Measurements from ENCODE around the gene TCN2. TPM values are rescaled to one million over a fixed set of nuclear protein-coding genes. Genes with fewer than 3 reads are reported as not detected.

The TCN2 gene
- total and polyA plus RNA-seq, 12 donors: 8.9 to 46.8 (median 14.8) TPM

GRCh38 chr22:30607300-30607930 is 441 bp downstream of the TCN2 start:
- DNase-seq (no peak), ATAC-seq (peak in 2 of 8 donors; percentile 3 to 5)
- intact Hi-C loops (cut with DNase I): loop anchor here in 1 of 10 donors (2.0 kb wide), 1 partner anchor 27 kb away; the partner anchor contains the start of gene SLC35E4
- Histone ChIP-seq H3K4me1 (peaks cover 6 to 58% (median 42%) of the 10 kb centered on the region in 9 donors), H3K9me3 (no peaks in the 10 kb centered on the region), H3K27ac (peak overlapping the region; percentile 65 to 92 (median 84)), H3K36me3 (peaks cover 0 to 29% (median 0%) of the 10 kb centered on the region in 9 donors), H3K4me3 (peak overlapping the region; percentile 29 to 88 (median 66)), H3K27me3 (no peaks in the 10 kb centered on the region)
- no peak for TF ChIP-seq CTCF (IDR thresholded peaks at IDR 0.05)
- 76% methylated on average over 7 of the region's 7 CpGs for WGBS, 2 donors

- DNase-seq (no peak), ATAC-seq (no peak)
- Histone ChIP-seq H3K27me3 (no peaks in the 10 kb centered on the region), H3K4me3 (peak overlapping the region in 9 of 10 donors; percentile 52 to 88 (median 68)), H3K27ac (peak overlapping the region; percentile 43 to 92 (median 82)), H3K9me3 (no peaks in the 10 kb centered on the region), H3K36me3 (peaks cover 0 to 34% (median 0%) of the 10 kb centered on the region in 9 donors), H3K4me1 (peaks cover 6 to 58% (median 42%) of the 10 kb centered on the region in 9 donors)
- intact Hi-C loops (cut with DNase I): loop anchor here in 1 of 10 donors (2.0 kb wide), 1 partner anchor 27 kb away; the partner anchor contains the start of gene SLC35E4
- 71 to 76% methylated on average over 7 of the region's 7 CpGs for WGBS, 2 donors
- TF ChIP-seq CTCF (IDR thresholded peaks at IDR 0.05): no peak
These were observed 965 bp downstream of the TCN2 start for GRCh38 chr22:30607939-30608338.

GRCh38 chr22:30609260-30610185 is 2.5 kb downstream of the TCN2 start:
- H3K27me3 ChIP-seq: no peaks in the 10 kb centered on the region
- H3K4me1 ChIP-seq: peaks cover 6 to 58% (median 42%) of the 10 kb centered on the region in 9 donors
- H3K9me3 ChIP-seq: no peaks in the 10 kb centered on the region
- H3K27ac ChIP-seq: peak overlapping the region in 9 of 10 donors; percentile 37 to 84 (median 72)
- H3K4me3 ChIP-seq: peak overlapping the region in 6 of 10 donors; percentile 7 to 56 (median 18)
- WGBS, 2 donors: 62 to 70% methylated on average over 17 of the region's 17 CpGs
- no peak for TF ChIP-seq CTCF (IDR thresholded peaks at IDR 0.05)
- peak in 1 of 2 donors; percentile 59 for DNase-seq
- intact Hi-C loops (cut with DNase I): no loop called here
- H3K36me3 ChIP-seq: peaks cover 0 to 44% (median 0%) of the 10 kb centered on the region in 9 donors
- peak in 7 of 8 donors; percentile 8 to 74 (median 51) for ATAC-seq

- H3K27ac ChIP-seq: peak overlapping the region in 3 of 10 donors; percentile 51 to 84 (median 78)
- 72 to 77% methylated on average over 7 of the region's 7 CpGs for WGBS, 2 donors
- H3K36me3 ChIP-seq: peaks cover 0 to 50% (median 0%) of the 10 kb centered on the region in 9 donors
- no peaks in the 10 kb centered on the region for H3K27me3 ChIP-seq
- no peak for DNase-seq
- intact Hi-C loops (cut with DNase I): no loop called here
- TF ChIP-seq CTCF (IDR thresholded peaks at IDR 0.05): no peak
- no peak for ATAC-seq
- H3K9me3 ChIP-seq: no peaks in the 10 kb centered on the region
- H3K4me1 ChIP-seq: peaks cover 6 to 56% (median 42%) of the 10 kb centered on the region in 9 donors
- H3K4me3 ChIP-seq: no peak overlapping the region
These were observed 3.3 kb downstream of the TCN2 start for GRCh38 chr22:30610299-30610698.
